Activated T-helper 9 cell treated with anti-CD3 and anti-CD28 coated beads, Interleukin-2, amount 50 U/mL, for 16 hours (primary cell): ENCODE results near the gene SYTL4.
A peak's percentile ranks its signal among the peaks of the same experiment; 100 is the strongest.

Source experiments
- DNase-seq: peaks from one replicate; pipeline ENCODE4 v3.0.0-alpha.2; 2020; ENCODE audit warnings: low read depth

The SYTL4 gene

DNA sequence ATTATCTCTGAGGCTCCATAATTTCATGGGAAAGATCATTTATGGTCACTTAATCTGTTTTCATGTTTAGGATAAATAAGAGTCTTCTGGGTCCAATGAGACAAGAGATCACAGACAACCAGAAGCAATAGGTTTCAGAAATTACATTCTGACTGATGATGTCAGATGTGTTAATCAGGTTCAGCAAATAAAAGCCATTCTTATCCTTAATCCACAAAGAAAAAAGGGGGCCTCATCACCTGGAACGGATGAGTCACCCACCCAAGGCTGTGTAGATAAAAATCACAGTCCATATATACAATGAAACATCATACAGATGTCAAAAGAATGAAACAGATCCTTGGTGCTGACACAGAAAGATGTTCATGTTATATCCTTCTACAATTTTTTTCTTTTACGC lies 36.6 kb downstream of the SYTL4 start:
- no peak for DNase-seq

DNA sequence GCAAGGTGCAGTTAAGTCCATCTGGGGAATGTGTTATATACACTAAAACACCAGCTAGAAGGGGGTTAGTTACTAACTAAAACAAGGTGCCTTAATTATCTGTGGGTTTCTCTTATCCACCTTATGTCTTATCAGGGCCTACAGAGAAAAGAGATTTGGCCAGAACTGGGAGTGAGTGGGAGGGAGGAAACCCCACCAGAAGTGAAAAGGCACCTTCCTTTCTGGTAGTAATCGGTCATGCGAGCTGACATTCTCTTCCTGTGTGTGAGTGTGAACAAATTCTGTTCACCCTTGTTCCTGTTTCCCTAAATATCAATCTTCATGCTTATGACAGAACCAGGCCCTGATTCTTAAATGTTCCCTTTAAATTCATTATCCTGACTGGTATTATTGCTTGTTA lies 44.4 kb downstream of the SYTL4 start:
- DNase-seq: no peak

DNA sequence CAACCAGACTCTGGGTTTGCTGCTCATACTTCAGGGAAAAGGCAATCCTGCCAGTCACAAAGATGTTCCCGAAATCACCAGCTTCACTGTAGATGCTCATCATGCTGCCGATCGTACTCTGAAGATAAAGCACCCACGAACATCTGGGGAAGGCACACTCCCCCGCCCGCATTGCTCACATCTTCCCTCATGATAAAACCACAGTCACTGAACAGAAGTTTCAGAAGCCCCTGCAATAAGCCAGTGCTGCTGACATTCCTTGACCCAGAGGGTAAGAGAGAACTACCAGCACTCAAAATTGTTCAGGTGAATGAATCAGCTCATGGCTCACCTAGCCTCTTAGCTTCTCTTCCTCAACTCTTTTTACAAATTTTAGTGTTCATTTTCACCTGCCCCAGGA lies 44.8 kb downstream of the SYTL4 start:
- DNase-seq: no peak

DNA sequence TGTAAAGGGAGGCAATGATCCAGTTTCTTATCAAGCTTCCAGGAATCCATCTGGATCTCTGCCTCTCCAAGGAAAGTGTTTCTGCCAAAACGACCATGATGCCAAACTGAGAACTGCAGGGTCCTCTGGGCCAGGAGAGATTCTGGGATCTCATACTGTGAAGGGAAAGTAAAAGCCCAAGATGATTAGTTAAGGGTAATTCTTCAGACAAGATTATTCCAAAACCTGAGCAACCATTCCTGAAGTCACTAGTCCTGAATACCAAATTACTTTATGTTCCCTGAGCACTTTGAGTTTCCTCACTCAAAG lies 46.0 kb downstream of the SYTL4 start:
- DNase-seq: no peak

GRCh38 chrX:100685284-100685996 lies 46.5 kb downstream of the SYTL4 start:
- DNase-seq: peak; percentile 23

DNA sequence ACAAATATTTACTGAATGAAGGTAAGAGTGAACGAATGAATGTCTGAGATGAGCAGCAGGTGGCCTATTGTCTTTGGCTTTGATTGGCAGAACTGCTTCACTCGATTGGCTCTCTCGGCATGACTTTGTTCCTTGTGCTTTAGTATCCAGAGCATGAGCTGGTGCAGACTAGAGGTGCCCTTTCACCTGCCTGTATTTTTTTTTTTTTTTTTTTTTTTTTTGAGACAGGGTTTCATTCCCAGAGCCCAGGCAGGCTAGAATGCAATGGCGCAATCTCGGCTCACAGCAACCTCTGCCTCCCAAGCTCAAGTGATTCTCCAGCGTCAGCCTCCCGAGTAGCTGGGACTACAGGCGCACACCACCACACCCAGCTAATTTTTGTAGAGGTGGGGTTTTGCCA lies 49.0 kb downstream of the SYTL4 start:
- no peak for DNase-seq

DNA sequence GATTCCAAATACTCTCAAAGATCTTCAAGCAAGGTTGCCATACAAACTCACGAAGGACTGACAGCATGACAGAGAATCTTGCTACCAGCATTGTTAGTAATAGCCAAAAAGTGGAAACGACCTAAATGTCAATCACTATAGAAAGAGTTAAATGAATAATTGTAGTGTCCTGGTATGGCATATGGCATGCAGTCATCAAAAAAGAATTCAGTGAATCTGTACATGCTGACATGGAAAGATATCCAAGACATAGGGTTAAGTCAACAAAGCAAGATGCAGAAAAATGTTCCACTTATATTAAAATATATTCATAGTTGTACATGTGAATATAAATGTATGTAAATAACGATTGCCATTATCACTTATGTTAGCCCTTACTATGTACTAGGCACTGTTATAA lies 50.3 kb downstream of the SYTL4 start:
- no peak for DNase-seq

GRCh38 chrX:100680756-100681155 lies 51.2 kb downstream of the SYTL4 start:
- no peak for DNase-seq

DNA sequence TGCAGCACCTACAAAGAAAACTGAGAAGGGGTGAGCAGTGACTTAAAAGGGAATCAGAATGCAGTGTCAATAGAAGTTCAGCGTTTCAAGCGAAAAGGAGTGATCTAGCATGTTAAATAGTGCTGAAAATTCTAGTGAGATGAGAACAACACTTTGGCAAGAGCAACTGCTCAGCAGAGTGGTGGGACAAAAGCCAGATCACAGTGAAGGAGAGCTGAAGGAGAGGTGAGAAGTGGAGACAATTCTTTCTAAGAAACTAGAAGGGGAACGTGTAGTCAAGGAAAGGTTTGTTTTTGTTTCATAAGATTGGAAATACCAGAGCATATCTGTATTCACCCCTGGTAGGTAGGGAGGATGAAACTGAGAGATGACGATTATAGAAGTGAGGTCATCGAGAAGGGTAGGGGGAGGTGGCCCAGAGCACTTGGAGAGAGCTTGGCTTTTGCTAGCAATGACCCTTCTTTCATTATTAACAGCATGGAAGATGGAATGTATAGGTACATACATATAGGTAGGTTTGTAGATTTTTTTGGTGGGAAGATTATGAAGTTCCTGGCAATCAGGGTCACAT lies 54.2 kb downstream of the SYTL4 start:
- no peak for DNase-seq

- DNase-seq: no peak
These were observed 57.2 kb downstream of the SYTL4 start for GRCh38 chrX:100674705-100675104.

GRCh38 chrX:100673397-100673953 lies 58.4 kb downstream of the SYTL4 start:
- no peak for DNase-seq

GRCh38 chrX:100672966-100673365 lies 59.0 kb downstream of the SYTL4 start:
- no peak for DNase-seq

DNA sequence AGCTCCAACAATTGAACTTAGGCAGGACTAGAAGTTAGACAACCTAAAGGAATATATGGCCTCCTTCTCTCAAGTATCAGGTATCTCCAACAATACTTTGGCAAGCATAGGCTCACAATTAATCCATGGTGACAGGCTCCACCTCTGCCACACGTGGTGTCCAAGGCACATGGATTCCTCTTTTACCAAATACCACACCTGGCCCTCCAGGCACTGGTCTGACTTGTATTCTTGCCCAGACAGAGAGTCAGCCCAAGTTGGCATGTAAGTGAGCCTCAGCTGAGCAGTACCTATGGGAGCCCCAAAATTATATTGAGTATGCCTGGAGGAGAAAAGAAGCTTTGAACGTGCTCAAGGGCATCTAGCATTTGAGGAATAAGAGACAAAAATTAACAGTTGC lies 68.3 kb downstream of the SYTL4 start:
- DNase-seq: no peak

DNA sequence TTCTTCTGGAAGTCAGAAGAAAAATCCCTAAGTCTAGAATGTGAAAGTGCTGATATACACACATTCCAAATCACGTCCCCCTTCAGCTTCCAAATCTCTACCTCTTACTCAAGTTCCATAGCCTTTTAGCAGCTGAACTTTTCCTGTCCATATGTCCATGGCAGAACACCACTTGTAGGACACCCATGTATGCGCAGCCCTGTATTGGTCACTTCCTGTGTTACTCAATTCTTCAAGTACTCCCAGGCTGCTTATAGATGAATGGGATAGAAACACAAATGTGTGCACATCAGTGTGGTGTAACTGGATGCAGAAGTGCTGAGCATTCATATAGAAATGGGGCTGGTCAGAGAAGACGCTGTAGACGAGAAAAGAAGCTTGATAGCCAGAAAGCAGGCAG lies 69.1 kb downstream of the SYTL4 start:
- DNase-seq: no peak

GRCh38 chrX:100662170-100662569 lies 69.8 kb downstream of the SYTL4 start:
- DNase-seq: no peak

- DNase-seq: no peak
These were observed 72.3 kb downstream of the SYTL4 start for GRCh38 chrX:100659431-100660137.

GRCh38 chrX:100658941-100659381 lies 73.0 kb downstream of the SYTL4 start:
- no peak for DNase-seq

DNA sequence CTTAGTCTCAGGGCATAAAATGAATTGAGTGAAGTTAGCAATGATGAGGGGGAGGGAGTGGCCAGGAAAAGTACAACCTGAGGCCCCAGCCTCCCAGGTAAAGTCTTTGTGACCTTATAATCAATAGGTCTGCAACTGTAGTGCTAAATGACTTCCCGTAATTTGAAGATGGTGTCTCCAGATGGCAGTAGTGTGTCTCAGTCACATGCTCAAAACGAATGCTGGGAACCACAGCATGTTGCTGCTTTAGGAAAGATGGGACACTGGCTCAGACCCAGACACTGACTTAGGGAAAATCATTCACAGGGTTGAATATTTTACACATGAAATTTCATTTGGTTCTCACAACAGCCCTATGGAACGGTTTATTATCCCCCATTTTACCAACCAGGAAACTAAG lies 77.7 kb downstream of the SYTL4 start:
- DNase-seq: no peak

DNA sequence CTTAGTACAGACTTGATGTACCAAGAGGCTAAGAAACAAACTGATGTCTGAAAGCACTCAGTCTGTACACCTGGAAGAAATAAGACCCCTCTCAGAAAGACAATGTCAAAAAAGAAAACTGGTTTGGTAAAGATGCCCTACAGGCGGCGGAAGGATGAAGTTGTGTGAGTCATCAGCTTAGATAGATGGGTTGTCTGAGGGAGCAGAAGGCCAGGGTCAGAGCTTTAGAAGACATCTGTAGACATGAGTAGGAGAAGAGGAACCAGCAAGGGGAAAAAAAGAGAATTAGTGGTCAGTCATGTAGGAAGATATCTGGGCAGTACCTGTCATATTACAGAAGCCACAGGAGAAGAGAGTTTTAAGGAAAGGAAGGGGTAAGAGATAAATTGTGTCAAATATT lies 79.7 kb downstream of the SYTL4 start:
- no peak for DNase-seq

DNA sequence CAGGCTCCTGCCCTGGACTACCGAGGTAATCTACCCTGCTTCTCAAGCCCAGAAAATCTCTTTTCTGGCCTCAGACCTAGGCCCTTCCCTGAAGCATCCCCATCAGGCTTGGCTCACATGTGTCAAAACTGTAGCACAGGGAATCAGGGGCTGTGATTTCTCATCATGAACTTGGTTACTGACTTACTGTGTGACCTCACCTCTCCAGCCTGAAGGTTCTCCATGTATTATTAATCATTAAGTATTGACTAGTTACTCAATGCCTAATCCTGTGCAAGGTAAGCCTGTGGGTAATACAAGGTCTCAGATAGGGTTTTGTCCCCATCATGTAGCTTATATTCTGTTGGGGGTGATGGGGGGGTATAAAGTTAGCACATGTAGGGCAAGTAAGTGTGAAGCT lies 81.1 kb downstream of the SYTL4 start:
- DNase-seq: no peak

DNA sequence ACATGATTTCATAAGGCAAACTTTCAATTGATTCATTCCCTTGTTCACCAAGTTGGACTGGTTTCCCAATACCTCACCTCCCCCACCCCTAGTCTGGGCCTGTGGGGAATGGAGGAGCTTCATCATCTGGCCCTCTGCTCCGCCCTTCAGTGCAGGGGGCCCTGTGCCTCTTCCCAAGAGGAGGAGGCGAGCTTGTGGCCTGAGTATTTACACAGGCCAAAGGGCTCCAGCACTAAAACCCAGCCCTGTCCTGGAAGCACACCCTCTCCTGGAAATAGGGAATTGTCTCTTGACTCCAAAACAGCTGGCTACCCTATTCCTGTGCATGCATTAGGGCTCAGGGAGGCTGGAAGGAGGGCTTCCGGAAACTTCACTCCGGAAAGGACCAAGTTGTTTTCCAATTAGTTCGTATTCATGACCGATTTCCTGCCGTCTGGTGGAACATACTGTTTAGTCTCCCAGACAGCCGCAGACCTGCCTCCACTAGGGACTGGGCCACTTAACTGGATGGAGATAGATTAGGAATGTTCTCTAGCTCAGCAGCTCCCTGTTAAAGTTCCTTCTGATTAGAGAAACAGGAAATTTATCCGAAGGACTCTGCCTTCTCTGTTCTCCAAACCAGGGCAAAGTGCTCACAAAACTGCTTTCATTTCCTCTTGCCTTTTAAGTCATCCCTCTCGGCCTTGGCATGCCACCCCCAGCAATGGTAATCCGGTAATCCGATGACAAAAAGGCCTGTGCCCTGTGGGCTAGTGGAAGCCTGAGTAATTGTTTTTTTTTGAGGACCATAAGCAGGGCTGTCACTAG lies 82.2 kb downstream of the SYTL4 start:
- DNase-seq: no peak
